PFSK-1 (cell line): ENCODE measurements around the gene SGMS2.

Experiments used
- FOXP2 ChIP-seq: optimal IDR thresholded peaks from 2 replicates; pipeline ENCODE3; 2011; ENCODE audit warnings: borderline replicate concordance, control low read depth, inconsistent platforms; ENCODE audit not compliant: insufficient read depth; ENCODE audit errors: extremely low read length, extremely low read depth
- POLR2AphosphoS5 ChIP-seq: IDR thresholded peaks from 2 replicates; pipeline ENCODE4 v1.6.1; 2012; ENCODE audit warnings: low read depth, mild to moderate bottlenecking, control low read depth, low read length, moderate library complexity
- SIN3A ChIP-seq: IDR thresholded peaks from 2 replicates; pipeline ENCODE4 v1.6.1; 2012; ENCODE audit warnings: mild to moderate bottlenecking, low read length, moderate library complexity, borderline replicate concordance; ENCODE audit not compliant: insufficient read depth
- TAF1 ChIP-seq: IDR thresholded peaks from 2 replicates; pipeline ENCODE4 v1.6.1; 2012; ENCODE audit warnings: low read length, control low read depth, borderline replicate concordance; ENCODE audit not compliant: insufficient read depth
- TF ChIP-seq, protein P1 (sequence below), 2 experiments: IDR thresholded peaks; 2 replicates each; pipeline versions ENCODE4 v1.6.1 to v1.8.0; 2011 to 2012; ENCODE audit warnings: low read depth in 2 of 2, low read length in 2 of 2, control low read depth in 1 of 2, inconsistent platforms in 1 of 2, mild to moderate bottlenecking in 1 of 2, moderate library complexity in 1 of 2; ENCODE audit not compliant: insufficient read depth in 1 of 2

DNA sequence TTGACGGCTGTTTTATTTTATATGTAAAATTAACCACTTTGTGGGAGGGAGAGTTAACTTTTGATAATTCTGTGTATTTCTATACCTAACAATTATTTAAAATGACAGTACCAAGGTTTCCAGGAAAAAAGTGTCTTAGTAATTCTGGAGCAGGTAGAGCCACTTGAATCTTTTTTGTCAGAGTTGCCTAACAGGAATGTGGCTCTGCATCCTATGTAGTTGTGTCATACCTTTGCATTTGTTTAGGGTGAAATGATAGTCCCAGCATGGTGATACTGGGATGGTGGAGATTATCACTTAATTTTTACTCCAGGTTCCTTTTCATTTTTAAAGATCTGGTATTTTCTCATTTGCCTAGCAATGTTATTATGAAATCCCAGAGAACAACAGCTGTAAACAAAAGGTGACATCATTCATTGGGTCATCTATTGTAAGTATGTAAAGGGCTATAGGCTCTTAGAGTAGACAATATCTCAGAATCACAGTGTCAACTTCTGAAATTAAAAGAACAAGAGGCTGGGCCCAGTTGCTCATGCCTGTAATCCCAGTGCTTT lies 9.6 kb downstream of the SGMS2 start:
- no peak for TF ChIP-seq POLR2AphosphoS5
- TF ChIP-seq SIN3A: no peak
- TF ChIP-seq TAF1: no peak
- TF ChIP-seq FOXP2: no peak
- TF ChIP-seq, protein P1, sequence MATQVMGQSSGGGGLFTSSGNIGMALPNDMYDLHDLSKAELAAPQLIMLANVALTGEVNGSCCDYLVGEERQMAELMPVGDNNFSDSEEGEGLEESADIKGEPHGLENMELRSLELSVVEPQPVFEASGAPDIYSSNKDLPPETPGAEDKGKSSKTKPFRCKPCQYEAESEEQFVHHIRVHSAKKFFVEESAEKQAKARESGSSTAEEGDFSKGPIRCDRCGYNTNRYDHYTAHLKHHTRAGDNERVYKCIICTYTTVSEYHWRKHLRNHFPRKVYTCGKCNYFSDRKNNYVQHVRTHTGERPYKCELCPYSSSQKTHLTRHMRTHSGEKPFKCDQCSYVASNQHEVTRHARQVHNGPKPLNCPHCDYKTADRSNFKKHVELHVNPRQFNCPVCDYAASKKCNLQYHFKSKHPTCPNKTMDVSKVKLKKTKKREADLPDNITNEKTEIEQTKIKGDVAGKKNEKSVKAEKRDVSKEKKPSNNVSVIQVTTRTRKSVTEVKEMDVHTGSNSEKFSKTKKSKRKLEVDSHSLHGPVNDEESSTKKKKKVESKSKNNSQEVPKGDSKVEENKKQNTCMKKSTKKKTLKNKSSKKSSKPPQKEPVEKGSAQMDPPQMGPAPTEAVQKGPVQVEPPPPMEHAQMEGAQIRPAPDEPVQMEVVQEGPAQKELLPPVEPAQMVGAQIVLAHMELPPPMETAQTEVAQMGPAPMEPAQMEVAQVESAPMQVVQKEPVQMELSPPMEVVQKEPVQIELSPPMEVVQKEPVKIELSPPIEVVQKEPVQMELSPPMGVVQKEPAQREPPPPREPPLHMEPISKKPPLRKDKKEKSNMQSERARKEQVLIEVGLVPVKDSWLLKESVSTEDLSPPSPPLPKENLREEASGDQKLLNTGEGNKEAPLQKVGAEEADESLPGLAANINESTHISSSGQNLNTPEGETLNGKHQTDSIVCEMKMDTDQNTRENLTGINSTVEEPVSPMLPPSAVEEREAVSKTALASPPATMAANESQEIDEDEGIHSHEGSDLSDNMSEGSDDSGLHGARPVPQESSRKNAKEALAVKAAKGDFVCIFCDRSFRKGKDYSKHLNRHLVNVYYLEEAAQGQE (IDR thresholded peaks at IDR 0.05; ENCODE audit: insufficient read depth in 1 of 2, low read depth in 2 of 2, low read length in 2 of 2): no peak
